ENCODE measurements around the gene TMEM126A.

TMEM126A gene

DNA sequence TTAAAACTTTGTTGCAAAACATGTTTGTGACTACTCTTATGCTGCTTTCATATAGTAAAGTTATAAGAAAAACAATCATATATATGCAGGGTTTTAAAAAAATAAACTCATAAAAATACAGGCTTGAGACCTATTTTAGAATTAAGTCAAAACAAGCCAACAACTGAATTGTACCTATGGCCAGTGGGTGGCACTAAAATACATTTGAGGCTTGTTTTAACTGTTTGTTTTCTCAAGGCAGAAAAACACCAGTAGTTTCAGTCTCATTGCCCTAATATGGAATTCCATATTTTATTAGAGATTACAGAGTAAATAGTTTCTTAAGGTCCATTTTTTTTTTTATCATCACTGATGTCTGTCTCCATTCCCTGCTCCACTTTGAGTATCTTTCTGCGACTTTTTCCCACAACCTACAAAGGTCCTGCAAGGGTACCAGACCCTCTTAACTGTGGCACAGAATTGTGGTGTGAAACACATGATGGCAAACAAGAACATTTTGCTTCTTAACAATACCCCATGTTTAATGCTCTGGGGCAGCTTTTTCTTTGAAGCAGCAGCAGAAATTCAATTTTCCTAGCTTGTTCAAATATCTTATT, 46.7 kb downstream of the TMEM126A start:
- no peak for DNase-seq (ENCODE audit: low read depth in 1 of 2, low spot score in 1 of 2)

DNA sequence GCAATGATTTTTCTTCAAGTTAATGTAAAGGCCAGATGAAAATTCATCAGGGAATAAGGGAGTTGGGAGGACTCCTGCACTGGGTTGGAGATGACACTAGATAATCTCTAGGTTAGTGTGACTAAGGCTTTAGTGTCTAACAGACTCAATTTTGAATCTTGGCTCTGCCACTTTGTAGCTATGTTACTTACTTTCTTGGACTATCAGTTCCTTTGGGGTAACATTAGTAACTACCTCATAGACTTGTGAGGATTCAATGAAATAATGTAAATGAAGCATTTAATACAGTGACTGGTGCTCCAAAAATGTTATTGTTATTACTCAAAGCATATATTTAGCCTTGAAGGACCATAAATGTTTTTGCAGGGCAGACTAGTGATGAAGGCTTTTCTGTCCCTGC, 47.8 kb downstream of the TMEM126A start:
- DNase-seq (ENCODE audit: low read depth in 1 of 2, low spot score in 1 of 2) = no peak

DNA sequence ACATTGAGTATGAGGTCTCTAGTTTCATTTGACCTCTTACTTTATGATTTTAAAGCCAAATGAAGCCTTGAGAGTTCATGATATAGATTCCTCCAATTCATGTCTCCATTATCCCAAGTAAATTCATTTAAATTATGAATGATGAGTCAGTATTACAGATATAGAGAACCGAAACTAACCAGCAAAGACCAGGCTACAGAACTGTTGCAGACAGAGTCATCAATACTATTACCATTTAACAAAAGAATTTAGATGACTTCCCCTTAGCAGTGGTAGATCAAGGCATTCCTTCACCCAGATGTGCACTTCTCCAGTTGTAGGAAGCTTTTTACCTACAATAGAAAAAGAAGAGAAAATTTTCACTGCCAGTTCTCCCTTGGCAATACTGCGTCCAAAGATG, 50.0 kb downstream of the TMEM126A start:
- no peak for DNase-seq (ENCODE audit: low read depth in 1 of 2, low spot score in 1 of 2)

DNA sequence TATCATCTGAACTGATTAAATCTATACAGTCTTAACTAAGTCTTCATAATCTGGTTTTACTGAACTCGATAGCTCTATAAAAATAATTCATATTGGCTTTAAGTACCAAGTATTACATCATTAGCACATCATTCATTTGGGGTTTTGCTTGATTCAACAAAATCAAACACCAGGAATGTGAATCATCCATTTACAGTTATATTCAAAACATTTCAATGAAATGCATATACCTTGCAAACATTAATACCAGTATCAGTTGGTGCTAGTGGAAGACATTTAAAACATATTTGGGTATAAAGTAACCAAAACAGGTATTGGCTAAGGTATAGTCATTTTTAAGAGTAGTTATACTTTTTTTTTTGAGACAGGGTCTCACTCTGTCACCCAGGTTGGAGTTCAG, 50.4 kb downstream of the TMEM126A start:
- no peak for DNase-seq (ENCODE audit: low read depth in 1 of 2, low spot score in 1 of 2)

DNA sequence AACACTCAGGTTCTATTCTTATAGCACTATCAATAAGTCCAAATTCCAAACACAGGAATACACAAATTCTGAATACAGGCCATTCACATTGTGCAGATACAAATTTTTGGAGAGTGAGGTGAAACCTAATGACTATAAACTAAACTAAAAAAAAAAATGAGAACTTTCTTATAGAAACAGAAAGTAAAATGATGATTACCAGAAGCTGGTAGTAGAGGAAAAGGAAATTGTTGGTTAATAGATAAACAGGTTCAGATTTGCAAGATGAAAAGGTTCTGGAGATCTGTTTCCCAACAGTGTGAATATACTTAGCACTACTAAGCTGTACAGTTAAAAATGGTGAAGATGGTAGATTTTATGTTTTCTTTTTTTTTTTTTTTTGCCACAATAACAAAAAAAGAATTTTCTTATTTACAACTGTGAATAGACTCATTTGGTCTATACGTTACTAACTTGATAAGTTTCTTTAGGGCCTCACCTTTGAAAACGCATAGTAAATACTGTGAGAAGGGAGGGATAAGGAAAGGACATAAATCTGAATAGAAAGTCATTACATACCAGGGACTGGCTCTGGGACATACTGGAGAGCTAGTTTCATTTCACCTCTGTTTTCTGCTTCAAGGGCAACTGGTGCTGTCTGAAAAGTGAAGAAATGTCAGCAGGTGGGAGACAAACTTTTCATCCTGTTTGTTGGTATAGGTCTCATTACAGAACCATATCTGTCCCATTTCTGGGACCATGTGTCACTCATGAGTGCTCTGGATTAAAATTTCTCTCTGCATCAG, 52.4 kb downstream of the TMEM126A start:
- no peak for DNase-seq (ENCODE audit: low read depth in 1 of 2, low spot score in 1 of 2)

DNA sequence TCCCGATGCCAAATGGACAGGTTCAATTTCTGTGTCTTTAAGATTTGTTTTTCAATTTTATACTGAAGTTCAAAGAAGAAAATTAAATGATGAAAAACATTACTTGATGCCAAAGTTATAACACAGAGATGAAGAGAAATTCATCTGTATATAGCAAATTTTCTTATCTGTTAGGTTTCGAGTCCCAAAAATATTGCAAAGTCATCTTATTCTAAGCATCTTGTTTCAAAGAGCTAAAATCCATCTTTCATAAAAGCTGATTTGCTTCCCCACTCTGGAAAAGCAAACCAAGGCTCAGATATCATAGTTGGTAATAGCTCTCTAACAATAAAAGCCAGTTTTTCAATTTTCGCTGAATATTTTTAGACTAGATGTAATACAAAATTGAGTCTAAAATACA, 57.2 kb downstream of the TMEM126A start:
- no peak for DNase-seq (ENCODE audit: low read depth in 1 of 2, low spot score in 1 of 2)

DNA sequence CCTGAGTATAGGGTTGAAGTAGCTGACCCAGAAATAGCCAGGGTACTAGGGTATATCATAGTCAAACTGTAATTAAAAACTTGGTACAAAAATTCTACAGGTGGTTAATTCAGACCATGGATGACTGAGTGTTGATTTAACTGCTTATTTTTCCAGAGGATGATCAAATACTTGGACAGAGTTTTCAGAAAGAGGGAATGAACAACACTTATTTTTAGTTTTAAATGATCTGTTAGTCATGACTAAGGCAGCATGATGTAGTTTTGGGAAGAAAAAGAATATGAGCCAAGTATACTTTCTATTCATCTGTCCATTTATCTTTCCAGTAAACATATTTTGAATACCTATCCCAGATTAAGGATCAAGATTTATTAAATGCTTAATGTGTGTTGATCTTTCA, 58.0 kb downstream of the TMEM126A start:
- no peak for DNase-seq (ENCODE audit: low read depth in 1 of 2, low spot score in 1 of 2)

All from stimulated activated CD4-positive, alpha-beta T cell treated with anti-CD3 and anti-CD28 coated beads, Interleukin-15, amount 100 ng/mL, for 1 hour (primary cell).